ENCODE results near the gene CCDC7. TPM values are rescaled to one million over a fixed set of nuclear protein-coding genes. Genes with fewer than 3 reads are reported as not detected.
"Not testable (repeated sequence)": the region's sequence is repeated elsewhere in the genome, so short reads cannot be mapped to it uniquely, and the experiment has no call there.

The CCDC7 gene
- total RNA-seq, 2 donors from 2014 or later, result 25.7 to 29.3 TPM

GRCh38 chr10:32905466-32905865, 459.5 kb downstream of the CCDC7 start:
- no peak for DNase-seq
- no peak for ATAC-seq
- intact Hi-C loops (cut with DNase I), result no loop called here

GRCh38 chr10:32906595-32906994, 460.7 kb downstream of the CCDC7 start:
- DNase-seq (no peak), ATAC-seq (no peak)
- intact Hi-C loops (cut with DNase I), result no loop called here

- no peak for DNase-seq
- ATAC-seq, result no peak
- intact Hi-C loops (cut with DNase I), result no loop called here
These were observed 463.5 kb downstream of the CCDC7 start for GRCh38 chr10:32909456-32909855.

- intact Hi-C loops (cut with DNase I); ATAC-seq; DNase-seq: not testable (repeated sequence)
These were observed 464.0 kb downstream of the CCDC7 start for GRCh38 chr10:32909970-32910369.

GRCh38 chr10:32911285-32912016, 465.5 kb downstream of the CCDC7 start:
- DNase-seq, result no peak
- ATAC-seq, result no peak
- intact Hi-C loops (cut with DNase I), result no loop called here

- ATAC-seq; DNase-seq; intact Hi-C loops (cut with DNase I): not testable (repeated sequence)
These were observed 471.9 kb downstream of the CCDC7 start for GRCh38 chr10:32917817-32918216.

- intact Hi-C loops (cut with DNase I), result no loop called here
- no peak for ATAC-seq
- no peak for DNase-seq
These were observed 476.2 kb downstream of the CCDC7 start for GRCh38 chr10:32922170-32922569.

- ATAC-seq (no peak), DNase-seq (no peak)
- intact Hi-C loops (cut with DNase I), result no loop called here
These were observed 477.2 kb downstream of the CCDC7 start for GRCh38 chr10:32923134-32923533.

- DNase-seq (no peak), ATAC-seq (no peak)
- intact Hi-C loops (cut with DNase I), result no loop called here
These were observed 477.9 kb downstream of the CCDC7 start for GRCh38 chr10:32923849-32924248.

Other genes with a start within 250 kb of the CCDC7 start
- 10 to 100 TPM; 21.0 to 23.0 TPM for gene EPC1, start 99.0 kb upstream of the CCDC7 start, total RNA-seq